GM23248 (cell line): ENCODE measurements around the gene SMAD1.

Experiments used
- EZH2 ChIP-seq: fragments of 200-600 bp; sonication (generic); IDR thresholded peaks from 2 replicates; pipeline ENCODE4 v1.6.1; 2018; ENCODE audit warnings: antibody characterized with exemption, mild to moderate bottlenecking; ENCODE audit not compliant: insufficient read depth, poor library complexity, severe bottlenecking
- EZH2phosphoT487 ChIP-seq: fragments of 200-600 bp; sonication (generic); IDR thresholded peaks from 2 replicates; pipeline ENCODE4 v1.6.1; 2018; ENCODE audit warnings: antibody characterized with exemption, moderate library complexity, mild to moderate bottlenecking, low read depth; ENCODE audit not compliant: insufficient read depth

DNA sequence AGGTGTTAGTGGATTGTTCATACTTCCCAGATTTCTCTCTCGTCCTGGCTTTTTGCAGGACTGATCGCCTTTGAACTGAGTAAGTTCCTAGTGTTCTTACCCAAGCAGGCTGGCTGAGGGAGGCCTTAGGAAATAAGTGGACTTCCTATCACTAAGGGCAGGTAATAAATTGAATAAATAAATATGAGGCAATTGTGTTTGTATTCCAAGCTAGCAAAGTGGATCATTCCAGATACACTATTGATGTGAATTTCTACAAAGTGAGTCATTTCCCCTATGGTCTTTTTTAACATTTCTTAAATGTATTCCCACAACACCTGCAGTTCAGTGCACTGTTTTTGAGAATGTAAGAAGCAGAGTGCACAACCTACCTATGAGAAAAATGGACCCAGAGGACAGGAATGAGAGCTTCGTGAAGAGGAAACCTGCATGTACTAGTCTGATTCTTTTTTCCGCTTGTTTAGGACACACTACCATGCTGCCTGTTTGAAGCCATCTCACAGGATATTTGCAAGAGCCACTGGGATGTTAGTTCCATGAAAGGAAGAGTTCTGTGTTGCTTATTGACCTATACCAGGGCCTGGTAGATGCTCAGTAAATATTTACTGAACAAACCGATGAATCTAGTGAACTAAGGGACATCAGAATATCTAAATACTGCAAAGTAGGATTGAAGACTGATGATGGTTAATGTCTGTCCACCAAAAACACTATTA lies 29.0 kb upstream of the SMAD1 start:
- TF ChIP-seq EZH2: no peak
- no peak for TF ChIP-seq EZH2phosphoT487
